ENCODE data around the gene SCLT1. TPM values are rescaled to one million over a fixed set of nuclear protein-coding genes. Genes with fewer than 3 reads are reported as not detected.
"Not testable (repeated sequence)": the region's sequence is repeated elsewhere in the genome, so short reads cannot be mapped to it uniquely, and the experiment has no call there.

The SCLT1 gene
- total and polyA plus RNA-seq, 7 donors, result 3.0 to 18.8 (median 9.9) TPM

DNA sequence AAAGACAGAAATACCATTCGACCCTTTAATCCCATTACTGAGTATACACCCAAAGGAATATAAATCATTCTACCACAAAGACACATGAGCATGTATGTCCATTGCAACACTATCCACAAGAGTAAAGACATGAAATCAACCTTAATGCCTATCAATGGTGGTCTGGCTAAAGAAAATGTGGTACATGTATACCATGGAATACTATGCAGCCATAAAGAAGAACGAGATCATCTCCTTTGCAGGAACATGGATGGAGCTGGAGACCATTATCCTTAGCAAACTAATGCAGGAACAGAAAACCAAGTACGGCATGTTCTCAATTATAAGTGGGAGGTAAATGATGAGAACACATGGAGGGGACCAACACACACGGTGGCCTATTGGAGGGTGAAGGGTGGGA lies 7.9 kb downstream of the SCLT1 start:
- WGBS, 2 donors, result 97 to 98% methylated on average over 4 of the region's 4 CpGs
- intact Hi-C loops (cut with DNase I), result no loop called here
- Histone ChIP-seq H3K36me3 (peaks cover 0 to 10% (median 7%) of the 10 kb centered on the region in 4 donors), H3K27me3 (no peaks in the 10 kb centered on the region), H3K4me3 (no peak overlapping the region), H3K9me3 (no peaks in the 10 kb centered on the region), H3K4me1 (no peaks in the 10 kb centered on the region), H3K27ac (no peak overlapping the region)
- no peak for DNase-seq
- TF ChIP-seq EP300 (IDR thresholded peaks at IDR 0.05), result no peak
- TF ChIP-seq POLR2AphosphoS5 (IDR thresholded peaks at IDR 0.05), result no peak
- TF ChIP-seq, protein P1, sequence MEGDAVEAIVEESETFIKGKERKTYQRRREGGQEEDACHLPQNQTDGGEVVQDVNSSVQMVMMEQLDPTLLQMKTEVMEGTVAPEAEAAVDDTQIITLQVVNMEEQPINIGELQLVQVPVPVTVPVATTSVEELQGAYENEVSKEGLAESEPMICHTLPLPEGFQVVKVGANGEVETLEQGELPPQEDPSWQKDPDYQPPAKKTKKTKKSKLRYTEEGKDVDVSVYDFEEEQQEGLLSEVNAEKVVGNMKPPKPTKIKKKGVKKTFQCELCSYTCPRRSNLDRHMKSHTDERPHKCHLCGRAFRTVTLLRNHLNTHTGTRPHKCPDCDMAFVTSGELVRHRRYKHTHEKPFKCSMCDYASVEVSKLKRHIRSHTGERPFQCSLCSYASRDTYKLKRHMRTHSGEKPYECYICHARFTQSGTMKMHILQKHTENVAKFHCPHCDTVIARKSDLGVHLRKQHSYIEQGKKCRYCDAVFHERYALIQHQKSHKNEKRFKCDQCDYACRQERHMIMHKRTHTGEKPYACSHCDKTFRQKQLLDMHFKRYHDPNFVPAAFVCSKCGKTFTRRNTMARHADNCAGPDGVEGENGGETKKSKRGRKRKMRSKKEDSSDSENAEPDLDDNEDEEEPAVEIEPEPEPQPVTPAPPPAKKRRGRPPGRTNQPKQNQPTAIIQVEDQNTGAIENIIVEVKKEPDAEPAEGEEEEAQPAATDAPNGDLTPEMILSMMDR (IDR thresholded peaks at IDR 0.05), result no peak
- no peak for TF ChIP-seq POLR2A (IDR thresholded peaks at IDR 0.05)

DNA sequence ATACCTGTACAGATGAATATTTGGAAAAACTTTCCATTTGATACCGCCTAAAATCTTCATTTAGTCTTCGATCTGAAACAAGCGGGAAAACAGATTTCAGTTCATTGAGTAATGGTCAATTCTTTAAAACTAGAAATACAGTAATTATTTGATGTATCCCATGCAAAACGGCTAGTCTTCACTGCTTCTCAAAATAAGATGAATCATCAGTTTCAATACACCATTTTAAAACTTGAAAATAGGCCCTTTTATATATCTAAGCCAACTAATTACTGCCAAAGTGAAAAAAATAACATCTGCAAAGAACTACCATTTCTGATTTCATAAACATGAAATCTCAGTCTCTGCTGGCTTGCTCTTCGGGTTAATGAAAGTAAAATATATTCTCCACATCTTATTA lies 11.0 kb downstream of the SCLT1 start:
- WGBS, 2 donors, result 95 to 97% methylated on average over 5 of the region's 5 CpGs
- H3K36me3 ChIP-seq, result peaks cover 0 to 29% (median 13%) of the 10 kb centered on the region in 4 donors
- intact Hi-C loops (cut with DNase I), result no loop called here

DNA sequence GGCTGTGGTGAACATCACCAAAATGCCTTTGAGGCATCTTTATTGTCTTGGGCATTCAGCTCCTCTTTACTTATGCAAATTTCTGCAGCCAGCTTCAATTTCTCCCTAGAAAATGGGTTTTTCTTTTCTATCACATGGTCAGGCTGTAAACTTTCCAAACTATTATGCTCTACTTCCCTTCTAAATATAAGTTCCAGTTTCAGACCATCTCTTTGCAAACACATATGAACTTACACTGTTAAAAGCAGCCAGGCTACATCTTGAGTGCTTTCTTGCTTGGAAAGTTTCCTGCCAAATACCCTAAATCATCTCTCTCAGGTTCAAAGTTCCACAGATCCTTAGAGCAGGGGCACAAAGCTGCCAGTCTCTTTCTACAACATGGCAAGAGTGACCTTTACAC lies 13.2 kb downstream of the SCLT1 start:
- Histone ChIP-seq H3K27me3 (no peaks in the 10 kb centered on the region), H3K9me3 (no peaks in the 10 kb centered on the region), H3K4me1 (no peaks in the 10 kb centered on the region), H3K27ac (no peak overlapping the region), H3K4me3 (no peak overlapping the region), H3K36me3 (peaks cover 0 to 29% (median 13%) of the 10 kb centered on the region in 4 donors)
- no peak for DNase-seq
- no peak for TF ChIP-seq POLR2AphosphoS5 (IDR thresholded peaks at IDR 0.05)
- TF ChIP-seq POLR2A (IDR thresholded peaks at IDR 0.05), result no peak
- TF ChIP-seq, protein P1 (IDR thresholded peaks at IDR 0.05), result no peak
- no peak for TF ChIP-seq EP300 (IDR thresholded peaks at IDR 0.05)
- intact Hi-C loops (cut with DNase I), result no loop called here

More for the DNA sequence above, 11.0 kb downstream of the SCLT1 start:
- H3K9me3 ChIP-seq, result no peaks in the 10 kb centered on the region
- H3K27me3 ChIP-seq, result no peaks in the 10 kb centered on the region
- H3K4me1 ChIP-seq, result no peaks in the 10 kb centered on the region
- no peak for DNase-seq
- no peak overlapping the region for H3K27ac ChIP-seq
- no peak for TF ChIP-seq POLR2A (IDR thresholded peaks at IDR 0.05)
- TF ChIP-seq POLR2AphosphoS5 (IDR thresholded peaks at IDR 0.05), result no peak
- TF ChIP-seq, protein P1 (IDR thresholded peaks at IDR 0.05), result no peak
- no peak for TF ChIP-seq EP300 (IDR thresholded peaks at IDR 0.05)
- no peak overlapping the region for H3K4me3 ChIP-seq

DNA sequence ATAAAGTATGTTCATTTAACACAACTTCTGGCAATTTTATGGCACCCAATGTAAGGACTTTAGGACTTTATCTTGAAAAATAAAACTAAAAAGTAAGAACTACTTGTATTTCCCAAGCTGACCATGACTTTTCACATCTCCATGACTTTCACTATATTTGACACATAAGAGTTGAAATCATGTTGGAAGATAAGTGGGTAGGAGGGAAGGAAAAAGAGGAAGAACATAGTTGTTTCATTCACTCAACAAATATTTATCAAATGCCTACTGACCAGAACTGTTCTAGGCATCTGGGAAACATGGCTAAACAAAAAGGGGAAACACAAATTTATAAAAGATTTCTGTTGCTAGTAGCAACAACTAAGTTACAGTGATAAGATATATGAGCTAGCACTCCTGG lies 16.0 kb downstream of the SCLT1 start:
- peaks cover 0 to 34% (median 13%) of the 10 kb centered on the region in 4 donors for H3K36me3 ChIP-seq
- H3K27me3 ChIP-seq, result no peaks in the 10 kb centered on the region
- no peak overlapping the region for H3K4me3 ChIP-seq
- H3K9me3 ChIP-seq, result no peaks in the 10 kb centered on the region
- H3K4me1 ChIP-seq, result no peaks in the 10 kb centered on the region
- no peak overlapping the region for H3K27ac ChIP-seq
- no peak for DNase-seq
- TF ChIP-seq POLR2AphosphoS5 (IDR thresholded peaks at IDR 0.05), result no peak
- no peak for TF ChIP-seq POLR2A (IDR thresholded peaks at IDR 0.05)
- no peak for TF ChIP-seq EP300 (IDR thresholded peaks at IDR 0.05)
- TF ChIP-seq, protein P1 (IDR thresholded peaks at IDR 0.05), result no peak
- intact Hi-C loops (cut with DNase I), result no loop called here

DNA sequence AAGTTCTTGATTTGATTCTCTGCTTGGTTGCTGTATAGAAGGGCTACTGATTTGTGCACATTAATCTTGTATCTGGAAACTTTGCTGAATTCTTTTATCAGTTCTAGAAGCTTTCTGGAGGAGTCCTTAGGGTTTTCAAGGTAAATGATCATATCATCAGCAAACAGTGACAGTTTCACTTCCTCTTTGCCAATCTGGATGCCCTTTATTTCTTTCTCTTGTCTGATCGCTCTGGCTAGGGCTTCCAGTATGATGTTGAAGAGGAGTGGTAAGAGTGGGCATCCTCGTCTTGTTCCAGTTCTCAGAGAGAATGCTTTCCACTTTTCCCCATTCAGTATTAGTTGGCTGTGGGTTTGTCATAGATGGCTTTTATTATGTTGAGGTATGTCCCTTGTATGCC lies 23.8 kb downstream of the SCLT1 start:
- H3K27me3 ChIP-seq; DNase-seq; H3K36me3 ChIP-seq; H3K9me3 ChIP-seq; H3K27ac ChIP-seq; intact Hi-C loops (cut with DNase I); H3K4me3 ChIP-seq; H3K4me1 ChIP-seq: not testable (repeated sequence)
- WGBS, 2 donors, result 95 to 97% methylated on average over 2 of the region's 2 CpGs

All from sigmoid colon (tissue), 7 donors.